HepG2 (cell line): ENCODE results near the gene TRAF4. TPM values are rescaled to one million over a fixed set of nuclear protein-coding genes. Genes with fewer than 3 reads are reported as not detected.

ENCODE experiments used
- BHLHE40 ChIP-seq: IDR thresholded peaks from 2 replicates; pipeline ENCODE4 v1.6.1; 2011; ENCODE audit warnings: low read length, improper control_type of control experiment
- EP300 ChIP-seq, 3 experiments: sonication (generic) in 1 of 3; formaldehyde crosslinking in 1 of 3; IDR thresholded peaks; 2 replicates each; pipeline versions ENCODE4 v1.5.1 to v1.6.1; 2011 to 2020; ENCODE audit warnings: low read depth in 2 of 3, low read length in 2 of 3, borderline replicate concordance in 1 of 3, improper control_type of control experiment in 1 of 3, mild to moderate bottlenecking in 1 of 3, missing genetic modification reagents in 1 of 3, moderate library complexity in 1 of 3
- HDAC1 ChIP-seq: sonication (generic); formaldehyde crosslinking; IDR thresholded peaks from 2 replicates; pipeline ENCODE4 v1.5.1; 2020; ENCODE audit warnings: mild to moderate bottlenecking, missing genetic modification reagents
- IKZF1 ChIP-seq: fragments of 450-650 bp; IDR thresholded peaks from 2 replicates; pipeline ENCODE4 v1.7.1; 2016
- NONO ChIP-seq, 2 experiments: fragments of 450-650 bp in 1 of 2; sonication (generic) in 1 of 2; formaldehyde crosslinking in 1 of 2; IDR thresholded peaks in 1 of 2; conservative IDR thresholded peaks in 1 of 2; 2 replicates each; pipeline versions ENCODE4 v1.6.1 to v1.8.0; 2017 to 2022; ENCODE audit warnings: mild to moderate bottlenecking in 1 of 2, missing genetic modification reagents in 1 of 2, moderate library complexity in 1 of 2
- SMARCE1 ChIP-seq: fragments of 450-650 bp; IDR thresholded peaks from 2 replicates; pipeline ENCODE4 v1.6.1; 2017; ENCODE audit warnings: borderline replicate concordance
- TOE1 ChIP-seq: sonication (generic); formaldehyde crosslinking; IDR thresholded peaks from 2 replicates; pipeline ENCODE4 v1.4.0; 2020; ENCODE audit warnings: mild to moderate bottlenecking, missing genetic modification reagents
- ZFX ChIP-seq: sonication (generic); formaldehyde crosslinking; IDR thresholded peaks from 2 replicates; pipeline ENCODE4 v1.4.0; 2020; ENCODE audit warnings: mild to moderate bottlenecking, low read depth, missing genetic modification reagents, moderate library complexity
- ZNF333 ChIP-seq: sonication (generic); formaldehyde crosslinking; IDR thresholded peaks from 2 replicates; pipeline ENCODE4 v1.4.0; 2020; ENCODE audit warnings: mild to moderate bottlenecking, missing genetic modification reagents, borderline replicate concordance
- ZNF670 ChIP-seq: sonication (generic); formaldehyde crosslinking; IDR thresholded peaks from 2 replicates; pipeline ENCODE4 v1.8.0; 2022; ENCODE audit warnings: mild to moderate bottlenecking, missing genetic modification reagents, borderline replicate concordance
- polyA plus RNA-seq, 8 experiments: library from polyadenylated mRNA; depleted of rRNA in 3 of 8; stranded (reverse) in 7 of 8; unstranded in 1 of 8; fragments of >200 nt; fragmentation: Illumina TruSeq in 4 of 8; extraction: Trizol in 4 of 8; gene quantifications; 2 replicates each; pipeline versions ENCODE4 v1.2.1 to v1.2.3, GENCODE V29; 2011 to 2016; ENCODE audit warnings: low read depth in 4 of 8, missing spikeins in 1 of 8, mixed read lengths in 1 of 8; ENCODE audit not compliant: insufficient read depth in 1 of 8
- total RNA-seq, 5 experiments: library from RNA; depleted of rRNA; stranded (reverse); fragments of >200 nt; fragmentation: Illumina TruSeq; extraction: Trizol; gene quantifications; 2 replicates each; pipeline ENCODE4 v1.2.3, GENCODE V29; 2016; ENCODE audit warnings: low read depth in 1 of 5
- TF ChIP-seq, protein P1 (sequence below): sonication (generic); formaldehyde crosslinking; IDR thresholded peaks from 2 replicates; pipeline ENCODE4 v1.4.0; 2020; ENCODE audit warnings: missing genetic modification reagents, borderline replicate concordance
- TF ChIP-seq, protein P2 (sequence below): sonication (generic); formaldehyde crosslinking; IDR thresholded peaks from 2 replicates; pipeline ENCODE4 v1.4.0; 2020; ENCODE audit warnings: mild to moderate bottlenecking, missing genetic modification reagents
- TF ChIP-seq, protein P3 (sequence below): sonication (generic); formaldehyde crosslinking; conservative IDR thresholded peaks from 2 replicates; pipeline ENCODE4 v1.4.0; 2020; ENCODE audit warnings: mild to moderate bottlenecking, missing genetic modification reagents, moderate library complexity
- TF ChIP-seq, protein P4 (sequence below): sonication (generic); formaldehyde crosslinking; IDR thresholded peaks from 2 replicates; pipeline ENCODE4 v1.4.0; 2020; ENCODE audit warnings: missing genetic modification reagents

Gene TRAF4
- total and polyA plus RNA-seq, 2 of the 13 experiments (the other 11 are each of a cell fraction or from before 2014, with no cell fraction given) = 86.0 to 89.9 TPM

DNA sequence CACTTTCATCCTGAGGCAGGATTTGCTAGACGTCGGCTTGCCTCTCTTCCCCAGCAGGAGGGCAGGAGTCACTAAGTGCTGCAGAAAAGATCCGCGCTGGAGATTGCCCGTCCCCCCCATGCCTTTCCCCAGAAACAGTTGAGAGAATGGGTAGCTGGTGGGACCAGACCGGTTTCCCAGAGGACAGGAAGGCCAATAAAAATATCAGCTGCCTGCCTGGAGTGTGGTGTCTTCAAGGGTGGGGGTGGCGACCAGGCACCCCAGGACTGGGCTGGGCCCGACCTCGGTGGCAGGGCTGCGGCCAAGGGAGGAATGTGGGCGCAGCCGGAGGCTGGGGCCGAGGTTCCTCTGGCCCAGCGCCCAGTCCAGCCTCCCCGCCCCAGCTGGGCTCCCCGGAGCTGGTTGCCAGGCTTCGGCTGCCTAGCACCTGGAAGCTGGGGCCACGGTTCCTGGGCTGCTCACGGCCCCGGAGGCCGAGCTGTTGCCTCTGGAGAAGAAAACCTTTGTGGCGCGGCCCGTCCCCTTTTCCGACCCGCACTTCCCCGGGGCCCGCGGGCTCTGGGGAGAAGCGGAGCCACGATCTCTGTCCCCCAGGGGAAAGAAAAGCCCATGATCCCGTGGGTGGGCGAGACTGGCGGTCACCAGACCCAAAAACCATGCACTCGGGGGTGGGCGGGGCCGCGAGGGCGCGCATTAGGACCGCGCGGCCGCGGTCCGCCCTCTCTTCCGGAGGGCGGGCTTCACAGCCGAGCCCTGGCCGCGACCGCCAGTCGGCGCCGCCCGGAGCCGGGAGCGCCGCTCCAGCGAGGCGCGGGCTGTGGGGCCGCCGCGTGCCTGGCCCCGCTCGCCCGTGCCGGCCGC is at the start of gene TRAF4 (continued):
- TF ChIP-seq, protein P1, sequence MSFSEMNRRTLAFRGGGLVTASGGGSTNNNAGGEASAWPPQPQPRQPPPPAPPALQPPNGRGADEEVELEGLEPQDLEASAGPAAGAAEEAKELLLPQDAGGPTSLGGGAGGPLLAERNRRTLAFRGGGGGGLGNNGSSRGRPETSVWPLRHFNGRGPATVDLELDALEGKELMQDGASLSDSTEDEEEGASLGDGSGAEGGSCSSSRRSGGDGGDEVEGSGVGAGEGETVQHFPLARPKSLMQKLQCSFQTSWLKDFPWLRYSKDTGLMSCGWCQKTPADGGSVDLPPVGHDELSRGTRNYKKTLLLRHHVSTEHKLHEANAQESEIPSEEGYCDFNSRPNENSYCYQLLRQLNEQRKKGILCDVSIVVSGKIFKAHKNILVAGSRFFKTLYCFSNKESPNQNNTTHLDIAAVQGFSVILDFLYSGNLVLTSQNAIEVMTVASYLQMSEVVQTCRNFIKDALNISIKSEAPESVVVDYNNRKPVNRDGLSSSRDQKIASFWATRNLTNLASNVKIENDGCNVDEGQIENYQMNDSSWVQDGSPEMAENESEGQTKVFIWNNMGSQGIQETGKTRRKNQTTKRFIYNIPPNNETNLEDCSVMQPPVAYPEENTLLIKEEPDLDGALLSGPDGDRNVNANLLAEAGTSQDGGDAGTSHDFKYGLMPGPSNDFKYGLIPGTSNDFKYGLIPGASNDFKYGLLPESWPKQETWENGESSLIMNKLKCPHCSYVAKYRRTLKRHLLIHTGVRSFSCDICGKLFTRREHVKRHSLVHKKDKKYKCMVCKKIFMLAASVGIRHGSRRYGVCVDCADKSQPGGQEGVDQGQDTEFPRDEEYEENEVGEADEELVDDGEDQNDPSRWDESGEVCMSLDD (CRISPR knock-in tag) = peak; percentile 81; the same call in 1 of the 2 replicates
- peak; percentile 47; the same call in 1 of the 2 replicates for TF ChIP-seq BHLHE40
- no peak for TF ChIP-seq SMARCE1
- TF ChIP-seq ZFX (CRISPR knock-in tag) = peak; percentile 60
- TF ChIP-seq, protein P2, sequence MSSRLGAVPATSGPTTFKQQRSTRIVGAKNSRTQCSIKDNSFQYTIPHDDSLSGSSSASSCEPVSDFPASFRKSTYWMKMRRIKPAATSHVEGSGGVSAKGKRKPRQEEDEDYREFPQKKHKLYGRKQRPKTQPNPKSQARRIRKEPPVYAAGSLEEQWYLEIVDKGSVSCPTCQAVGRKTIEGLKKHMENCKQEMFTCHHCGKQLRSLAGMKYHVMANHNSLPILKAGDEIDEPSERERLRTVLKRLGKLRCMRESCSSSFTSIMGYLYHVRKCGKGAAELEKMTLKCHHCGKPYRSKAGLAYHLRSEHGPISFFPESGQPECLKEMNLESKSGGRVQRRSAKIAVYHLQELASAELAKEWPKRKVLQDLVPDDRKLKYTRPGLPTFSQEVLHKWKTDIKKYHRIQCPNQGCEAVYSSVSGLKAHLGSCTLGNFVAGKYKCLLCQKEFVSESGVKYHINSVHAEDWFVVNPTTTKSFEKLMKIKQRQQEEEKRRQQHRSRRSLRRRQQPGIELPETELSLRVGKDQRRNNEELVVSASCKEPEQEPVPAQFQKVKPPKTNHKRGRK (CRISPR knock-in tag) = no peak
- TF ChIP-seq, protein P3, sequence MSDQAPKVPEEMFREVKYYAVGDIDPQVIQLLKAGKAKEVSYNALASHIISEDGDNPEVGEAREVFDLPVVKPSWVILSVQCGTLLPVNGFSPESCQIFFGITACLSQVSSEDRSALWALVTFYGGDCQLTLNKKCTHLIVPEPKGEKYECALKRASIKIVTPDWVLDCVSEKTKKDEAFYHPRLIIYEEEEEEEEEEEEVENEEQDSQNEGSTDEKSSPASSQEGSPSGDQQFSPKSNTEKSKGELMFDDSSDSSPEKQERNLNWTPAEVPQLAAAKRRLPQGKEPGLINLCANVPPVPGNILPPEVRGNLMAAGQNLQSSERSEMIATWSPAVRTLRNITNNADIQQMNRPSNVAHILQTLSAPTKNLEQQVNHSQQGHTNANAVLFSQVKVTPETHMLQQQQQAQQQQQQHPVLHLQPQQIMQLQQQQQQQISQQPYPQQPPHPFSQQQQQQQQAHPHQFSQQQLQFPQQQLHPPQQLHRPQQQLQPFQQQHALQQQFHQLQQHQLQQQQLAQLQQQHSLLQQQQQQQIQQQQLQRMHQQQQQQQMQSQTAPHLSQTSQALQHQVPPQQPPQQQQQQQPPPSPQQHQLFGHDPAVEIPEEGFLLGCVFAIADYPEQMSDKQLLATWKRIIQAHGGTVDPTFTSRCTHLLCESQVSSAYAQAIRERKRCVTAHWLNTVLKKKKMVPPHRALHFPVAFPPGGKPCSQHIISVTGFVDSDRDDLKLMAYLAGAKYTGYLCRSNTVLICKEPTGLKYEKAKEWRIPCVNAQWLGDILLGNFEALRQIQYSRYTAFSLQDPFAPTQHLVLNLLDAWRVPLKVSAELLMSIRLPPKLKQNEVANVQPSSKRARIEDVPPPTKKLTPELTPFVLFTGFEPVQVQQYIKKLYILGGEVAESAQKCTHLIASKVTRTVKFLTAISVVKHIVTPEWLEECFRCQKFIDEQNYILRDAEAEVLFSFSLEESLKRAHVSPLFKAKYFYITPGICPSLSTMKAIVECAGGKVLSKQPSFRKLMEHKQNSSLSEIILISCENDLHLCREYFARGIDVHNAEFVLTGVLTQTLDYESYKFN = 0 out of 2 replicates have a peak, but pooled peaks have one; percentile 11
- TF ChIP-seq, protein P4, sequence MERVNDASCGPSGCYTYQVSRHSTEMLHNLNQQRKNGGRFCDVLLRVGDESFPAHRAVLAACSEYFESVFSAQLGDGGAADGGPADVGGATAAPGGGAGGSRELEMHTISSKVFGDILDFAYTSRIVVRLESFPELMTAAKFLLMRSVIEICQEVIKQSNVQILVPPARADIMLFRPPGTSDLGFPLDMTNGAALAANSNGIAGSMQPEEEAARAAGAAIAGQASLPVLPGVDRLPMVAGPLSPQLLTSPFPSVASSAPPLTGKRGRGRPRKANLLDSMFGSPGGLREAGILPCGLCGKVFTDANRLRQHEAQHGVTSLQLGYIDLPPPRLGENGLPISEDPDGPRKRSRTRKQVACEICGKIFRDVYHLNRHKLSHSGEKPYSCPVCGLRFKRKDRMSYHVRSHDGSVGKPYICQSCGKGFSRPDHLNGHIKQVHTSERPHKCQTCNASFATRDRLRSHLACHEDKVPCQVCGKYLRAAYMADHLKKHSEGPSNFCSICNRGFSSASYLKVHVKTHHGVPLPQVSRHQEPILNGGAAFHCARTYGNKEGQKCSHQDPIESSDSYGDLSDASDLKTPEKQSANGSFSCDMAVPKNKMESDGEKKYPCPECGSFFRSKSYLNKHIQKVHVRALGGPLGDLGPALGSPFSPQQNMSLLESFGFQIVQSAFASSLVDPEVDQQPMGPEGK (CRISPR knock-in tag) = peak; percentile 79; the same call in 1 of the 2 replicates
- TF ChIP-seq ZNF333 (CRISPR knock-in tag) = 0 out of 2 replicates have a peak, but pooled peaks have one; percentile 14
- no peak for TF ChIP-seq NONO (IDR thresholded peaks at IDR 0.05)
- 0 out of 2 replicates have a peak, but pooled peaks have one; percentile 32 for TF ChIP-seq NONO (CRISPR knock-in tag; conservative IDR thresholded peaks at IDR 0.05)
- TF ChIP-seq IKZF1 = no peak
- peak; percentile 0; the same call in 1 of the 2 replicates for TF ChIP-seq TOE1 (CRISPR knock-in tag)
- TF ChIP-seq EP300 (IDR thresholded peaks at IDR 0.05; ENCODE audit: low read depth in 2 of 2, low read length in 2 of 2) = no peak
- no peak for TF ChIP-seq EP300 (CRISPR knock-in tag; IDR thresholded peaks at IDR 0.05; ENCODE audit: borderline replicate concordance)
- TF ChIP-seq HDAC1 (CRISPR knock-in tag) = 0 out of 2 replicates have a peak, but pooled peaks have one; percentile 15
- 0 out of 2 replicates have a peak, but pooled peaks have one; percentile 32 for TF ChIP-seq ZNF670 (CRISPR knock-in tag)
